Lower leg skin (tissue), 4 donors: ENCODE data around the gene LTBP3. TPM values are rescaled to one million over a fixed set of nuclear protein-coding genes. Genes with fewer than 3 reads are reported as not detected.

Source experiments
- DNase-seq, 2 donors: peaks; one replicate each; pipeline ENCODE4 v3.0.0-alpha.2; 2019; ENCODE audit warnings: low spot score in 2 of 2
- H3K4me3 ChIP-seq: fragments of 200-600 bp; sonication (generic); 2 replicates; pipeline ENCODE4 v1.5.1; 2017; ENCODE audit warnings: mild to moderate bottlenecking, low read depth; ENCODE audit not compliant: poor library complexity, severe bottlenecking
- CTCF ChIP-seq, 3 donors: fragments of 450-650 bp; IDR thresholded peaks; one replicate each; pipeline ENCODE4 v1.5.1; 2016; ENCODE audit warnings: antibody characterized with exemption in 3 of 3, mild to moderate bottlenecking in 3 of 3, moderate library complexity in 2 of 3
- POLR2A ChIP-seq, 2 donors: fragments of 450-650 bp; IDR thresholded peaks; one replicate each; pipeline ENCODE4 v1.6.1; 2016 to 2017; ENCODE audit warnings: antibody characterized with exemption in 2 of 2, mild to moderate bottlenecking in 1 of 2, moderate library complexity in 1 of 2
- WGBS, 2 donors: methylation state at CpG; one replicate each; pipeline ENCODE4 v1.1.5; 2018; 5-methylcytosine and 5-hydroxymethylcytosine counted together
- intact Hi-C: fragments of 100-400 bp; cut with DNase I; formaldehyde crosslinking; loops from one replicate; pipeline ENCODE4 v1.15.0; 2023; ENCODE audit warnings: low total_unique reads
- total RNA-seq, 4 donors: library from RNA; depleted of rRNA; stranded (reverse); fragments of >200 nt; gene quantifications; one replicate each; pipeline ENCODE4 v1.1.0, GENCODE V29; 2016

The LTBP3 gene
- total RNA-seq, 4 donors from 2014 or later = 71.9 to 113 (median 100) TPM

GRCh38 chr11:65505466-65506289 is 52.5 kb downstream of the LTBP3 start:
- H3K4me3 ChIP-seq = no peak overlapping the region
- WGBS, 2 donors = 15 to 17% methylated on average over 12 of the region's 12 CpGs
- TF ChIP-seq POLR2A (IDR thresholded peaks at IDR 0.05) (no peak), CTCF (IDR thresholded peaks at IDR 0.05) (no peak)
- DNase-seq = no peak
- intact Hi-C loops = loop anchor here (5.0 kb wide), 1 partner anchor 88 kb away; no protein-coding TSS in a partner anchor

- intact Hi-C loops = loop anchor here (5.0 kb wide), 1 partner anchor 88 kb away; no protein-coding TSS in a partner anchor
- DNase-seq = no peak
- TF ChIP-seq CTCF (IDR thresholded peaks at IDR 0.05) (no peak), POLR2A (IDR thresholded peaks at IDR 0.05) (no peak)
Observed at GRCh38 chr11:65504674-65505465, 53.3 kb downstream of the LTBP3 start.

GRCh38 chr11:65503949-65504673 is 54.0 kb downstream of the LTBP3 start:
- intact Hi-C loops = no loop called here
- peak overlapping the region; percentile 90 for H3K4me3 ChIP-seq
- no peak for TF ChIP-seq CTCF (IDR thresholded peaks at IDR 0.05)
- no peak for TF ChIP-seq POLR2A (IDR thresholded peaks at IDR 0.05)
- DNase-seq = no peak
- 0 to 1% methylated on average over 3 of the region's 3 CpGs for WGBS, 2 donors

More at GRCh38 chr11:65504674-65505465, 53.3 kb downstream of the LTBP3 start:
- peak overlapping the region; percentile 16 for H3K4me3 ChIP-seq
- WGBS, 2 donors = 3 to 9% methylated on average over 8 of the region's 8 CpGs

GRCh38 chr11:65503368-65503948 is 54.7 kb downstream of the LTBP3 start:
- TF ChIP-seq POLR2A (IDR thresholded peaks at IDR 0.05) (no peak), CTCF (IDR thresholded peaks at IDR 0.05) (no peak)
- intact Hi-C loops = no loop called here
- no peak for DNase-seq
- H3K4me3 ChIP-seq = peak overlapping the region; percentile 90
- 0 to 3% methylated on average over 3 of the region's 3 CpGs for WGBS, 2 donors
